Stimulated activated CD8-positive, alpha-beta memory T cell treated with anti-CD3 and anti-CD28 coated beads, Interleukin-7, amount 100 ng/mL, for 48 hours (primary cell): ENCODE measurements around the gene NMB.
"Not testable (repeated sequence)": the region's sequence is repeated elsewhere in the genome, so short reads cannot be mapped to it uniquely, and the experiment has no call there.

Experiments
- DNase-seq, 2 donors: peaks; one replicate each; pipeline ENCODE4 v3.0.0-alpha.2; 2020; ENCODE audit warnings: low read depth in 1 of 2; ENCODE audit errors: extremely low read depth in 1 of 2

NMB gene

DNA sequence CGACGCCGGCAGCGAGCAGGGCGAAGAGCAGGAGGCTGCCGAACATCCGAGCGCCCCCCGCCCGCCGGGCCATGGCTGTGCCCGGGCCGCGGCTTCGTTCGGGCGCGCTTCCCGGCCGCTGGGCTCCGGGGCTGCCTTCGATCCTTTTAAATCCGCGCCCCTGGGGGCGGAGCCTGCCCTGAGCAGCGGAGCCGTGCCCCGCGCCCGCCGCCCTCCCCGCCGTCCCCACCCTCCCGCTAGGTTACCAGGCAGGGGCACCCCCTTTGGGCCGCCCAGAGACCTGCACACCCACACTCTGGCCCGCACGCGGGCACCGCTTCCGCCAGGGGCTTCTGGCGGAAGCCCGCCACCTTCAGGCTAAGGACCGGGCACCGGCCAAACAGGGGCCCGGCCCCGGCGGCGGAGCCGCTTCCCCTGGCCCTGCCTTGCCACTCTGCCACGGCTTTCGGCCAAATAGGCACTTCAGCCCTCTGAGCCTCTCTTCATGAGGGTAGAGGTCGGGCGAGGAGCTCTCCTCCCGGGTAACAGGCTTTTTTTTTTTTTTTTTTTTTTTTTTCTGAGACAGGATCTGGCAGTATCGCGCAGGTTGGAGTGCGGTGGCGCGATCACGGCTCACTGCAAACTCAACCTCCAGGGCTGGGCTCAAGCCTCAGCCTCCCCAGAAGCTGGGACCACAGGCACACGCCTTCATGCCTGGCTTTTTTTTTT is at the start of gene NMB:
Gene NMB, minus strand, starts transcription at position 120 of the 708 bp plus-strand sequence. Its CDS starts 47 bp downstream, at position 73.
- peak; percentile 71 to 72 for DNase-seq

- no peak for DNase-seq
Observed at GRCh38 chr15:84703808-84704207, 45.8 kb upstream of the NMB start.

DNA sequence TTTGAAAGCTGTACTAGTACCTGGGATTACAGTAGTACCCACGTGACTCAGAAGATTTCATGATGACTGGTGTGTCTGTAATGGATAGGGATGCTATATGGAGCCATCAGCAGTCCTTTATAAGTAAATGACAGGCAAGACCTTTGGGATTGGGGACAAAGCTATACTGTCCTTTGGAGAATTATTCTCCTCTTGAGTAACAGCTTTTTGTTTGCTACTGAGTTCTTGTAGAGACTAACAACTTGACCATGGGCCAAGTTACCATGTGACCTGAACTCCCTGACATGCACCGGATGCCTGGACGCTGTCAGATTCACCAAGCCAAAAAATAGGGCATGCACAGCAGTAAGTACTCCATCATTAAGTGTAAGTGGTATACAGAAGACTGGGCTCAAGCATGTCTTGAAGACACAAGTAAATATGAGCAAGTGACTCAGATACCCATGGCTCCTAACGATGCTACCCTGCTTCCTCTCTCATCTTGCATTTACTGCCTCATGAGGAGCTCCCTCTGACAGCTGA is 45.0 kb upstream of the NMB start:
- no peak for DNase-seq

DNA sequence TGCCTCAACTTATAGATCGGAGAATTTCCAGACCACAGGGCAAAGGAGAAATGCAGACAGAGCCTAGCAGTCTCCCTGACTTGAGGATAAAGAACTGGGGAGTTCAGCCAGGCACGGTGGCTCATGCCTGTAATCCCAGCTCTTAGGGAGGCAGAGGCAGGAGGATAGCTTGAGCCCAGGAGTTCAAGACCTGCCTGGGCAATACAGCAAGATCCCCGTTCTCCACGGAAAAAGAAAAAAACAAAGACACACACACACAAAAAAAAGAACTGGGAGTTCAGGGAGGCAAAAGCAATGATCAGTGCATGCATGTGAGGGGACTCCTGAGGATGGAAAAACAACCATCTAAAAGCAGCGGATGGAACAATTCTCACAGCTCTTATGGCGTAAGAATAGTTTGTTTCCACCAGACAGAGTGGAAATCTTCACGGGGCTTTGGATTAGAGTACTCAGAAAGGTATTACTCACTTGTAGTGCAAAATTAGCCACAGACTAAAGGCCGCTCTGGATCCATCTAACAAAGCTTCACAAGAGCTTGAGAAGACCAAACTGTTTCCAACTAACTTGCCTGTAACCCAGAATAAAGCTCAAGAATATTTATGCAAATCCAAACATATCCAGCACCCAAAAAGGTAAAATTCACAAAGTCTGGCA is 41.7 kb upstream of the NMB start:
- no peak for DNase-seq

- DNase-seq, result no peak
Observed at GRCh38 chr15:84697236-84697990, 39.4 kb upstream of the NMB start.

GRCh38 chr15:84696757-84697156 is 38.8 kb upstream of the NMB start:
- DNase-seq, result no peak

- no peak for DNase-seq
Observed at GRCh38 chr15:84690342-84690741, 32.3 kb upstream of the NMB start.

- no peak for DNase-seq
Observed at GRCh38 chr15:84689858-84690257, 31.9 kb upstream of the NMB start.

GRCh38 chr15:84686446-84686845 is 28.4 kb upstream of the NMB start:
- DNase-seq, result not testable (repeated sequence)

DNA sequence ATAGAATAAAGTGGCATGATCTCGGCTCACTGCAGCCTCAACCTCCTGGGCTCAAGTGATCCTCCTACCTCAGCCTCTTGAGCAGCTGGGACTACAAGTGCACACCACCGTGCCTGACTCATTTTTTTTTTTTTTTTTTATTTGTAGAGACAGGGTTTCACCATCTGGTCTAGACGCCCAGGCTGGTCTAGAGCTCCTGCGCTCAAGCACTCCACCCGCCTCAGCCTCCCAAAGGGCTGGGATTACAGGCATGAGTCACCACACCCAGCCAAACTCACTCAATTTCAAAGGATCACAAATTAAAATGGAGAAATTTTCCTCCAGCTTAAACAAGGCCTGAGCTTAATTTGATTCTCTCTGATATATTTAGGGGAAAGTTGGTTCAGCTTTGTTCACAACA is 27.3 kb upstream of the NMB start:
- no peak for DNase-seq

GRCh38 chr15:84684092-84684491 is 26.1 kb upstream of the NMB start:
- DNase-seq, result no peak

GRCh38 chr15:84681831-84682230 is 23.8 kb upstream of the NMB start:
- no peak for DNase-seq

GRCh38 chr15:84671211-84671610 is 13.2 kb upstream of the NMB start:
- no peak for DNase-seq

- DNase-seq, result peak in 1 of 2 donors; percentile 64
Observed at GRCh38 chr15:84669726-84670125, 11.7 kb upstream of the NMB start.

DNA sequence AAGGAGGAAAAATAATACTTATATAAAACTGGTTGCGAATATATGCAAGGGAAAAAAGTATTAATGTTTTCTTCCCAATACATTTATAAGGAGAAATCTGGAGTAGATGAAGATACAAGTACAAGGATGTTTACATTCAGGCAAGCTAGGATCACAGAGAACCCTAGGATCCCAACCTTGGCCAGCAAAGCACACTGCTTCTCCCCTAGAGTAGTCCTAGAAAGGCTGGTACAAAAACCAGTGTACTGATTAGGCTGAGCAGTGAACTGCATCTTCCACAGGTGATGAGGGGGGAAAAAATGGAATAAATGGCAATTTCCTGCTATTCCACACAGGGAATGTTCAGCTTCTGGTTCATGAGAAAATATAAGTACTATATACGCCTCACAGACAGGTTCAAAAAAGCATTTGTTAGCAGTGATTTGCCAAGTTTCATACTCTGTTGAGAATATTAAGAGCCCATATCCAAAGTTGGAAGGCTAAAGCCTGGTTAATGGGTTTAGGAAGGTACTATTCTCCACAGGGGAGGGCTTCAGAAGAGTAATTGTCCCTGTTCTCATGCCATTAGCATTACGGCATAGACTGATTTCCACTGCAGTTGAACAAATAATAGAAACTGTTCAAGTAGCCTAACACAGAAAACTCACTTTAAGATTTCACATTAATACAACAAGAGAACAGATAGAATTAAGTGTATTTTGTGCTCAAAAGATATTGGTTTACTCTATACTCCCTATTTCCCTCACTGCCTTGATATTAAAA is 10.4 kb upstream of the NMB start:
- DNase-seq, result no peak

DNA sequence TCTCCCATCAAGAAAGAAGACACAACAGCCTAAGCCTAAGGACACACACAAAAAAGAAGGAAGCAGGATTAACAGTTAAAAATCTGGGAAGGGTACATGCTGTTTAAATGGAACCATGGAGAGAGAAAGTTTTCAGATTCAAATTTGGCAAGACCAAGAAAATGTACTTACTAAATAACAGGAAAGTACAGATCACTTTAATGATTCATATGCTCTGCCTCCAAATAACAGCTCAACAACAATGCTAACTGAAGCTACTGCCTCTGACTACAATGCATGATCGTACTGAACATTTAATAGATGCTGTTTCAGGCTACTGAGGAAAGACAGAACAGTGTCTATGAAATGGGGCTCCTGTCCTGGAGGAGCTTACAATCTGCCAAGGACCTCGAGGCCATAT is 8.4 kb upstream of the NMB start:
- DNase-seq, result no peak

GRCh38 chr15:84661001-84661400 is 3.0 kb upstream of the NMB start:
- no peak for DNase-seq

GRCh38 chr15:84659904-84660781 is 2.1 kb upstream of the NMB start:
- DNase-seq, result no peak

DNA sequence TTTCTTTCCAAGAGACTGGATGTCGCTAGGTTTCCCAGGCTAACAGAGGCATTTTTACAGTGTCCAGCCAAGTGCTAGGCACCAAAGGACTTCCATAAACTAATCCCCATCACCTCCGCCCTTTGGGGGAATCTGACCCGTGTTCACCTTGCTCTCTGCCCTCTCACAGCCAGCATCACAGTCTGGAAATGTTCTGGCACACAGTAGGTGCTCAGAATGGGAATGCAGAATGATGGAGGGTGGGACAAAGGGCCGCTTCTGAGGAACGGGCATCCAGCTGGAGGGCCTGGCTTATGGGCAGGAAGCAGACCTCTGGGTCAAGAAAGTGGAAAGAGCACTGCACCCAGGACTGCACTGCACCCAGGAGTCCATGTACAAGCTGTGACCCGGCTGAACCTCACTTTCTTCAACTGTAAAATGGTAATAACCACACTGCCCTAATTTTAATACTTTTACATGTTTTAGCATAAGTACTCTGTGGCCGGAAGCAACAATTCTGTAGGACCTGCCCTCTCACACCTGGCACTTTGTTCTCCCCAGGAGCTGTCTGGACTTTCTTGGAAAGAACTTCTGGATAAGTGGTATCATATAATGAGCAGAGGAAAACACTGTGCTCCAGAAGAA is 901 bp upstream of the NMB start:
- DNase-seq, result no peak

DNA sequence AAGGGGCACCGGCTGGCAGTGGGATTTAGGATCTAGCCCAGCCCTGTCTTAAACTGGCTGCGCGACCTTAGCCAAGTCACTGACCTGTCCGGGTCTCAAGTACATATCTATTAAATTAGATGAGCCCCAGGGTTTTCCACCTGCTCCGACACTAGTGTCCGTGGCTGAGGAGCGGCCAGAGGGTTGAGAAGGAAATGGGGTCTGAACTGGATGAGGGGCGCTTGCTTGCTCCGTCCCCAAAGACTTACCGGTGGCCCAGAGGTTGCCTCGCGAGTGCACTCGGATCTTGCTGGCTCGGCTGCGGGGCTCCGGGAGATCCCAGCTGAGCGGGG is 285 bp downstream of the NMB start:
- DNase-seq, result no peak
